GM18867 (cell line): ENCODE measurements around the gene TMEM116.
"Not testable (repeated sequence)": the region's sequence is repeated elsewhere in the genome, so short reads cannot be mapped to it uniquely, and the experiment has no call there.

ENCODE experiments used
- ATAC-seq: cut with Tn5 transposase; IDR thresholded peaks from one replicate; pipeline ENCODE4 v1.9.1; 2021; ENCODE audit warnings: mild to moderate bottlenecking, moderate library complexity; ENCODE audit not compliant: unreplicated experiment

Gene TMEM116

DNA sequence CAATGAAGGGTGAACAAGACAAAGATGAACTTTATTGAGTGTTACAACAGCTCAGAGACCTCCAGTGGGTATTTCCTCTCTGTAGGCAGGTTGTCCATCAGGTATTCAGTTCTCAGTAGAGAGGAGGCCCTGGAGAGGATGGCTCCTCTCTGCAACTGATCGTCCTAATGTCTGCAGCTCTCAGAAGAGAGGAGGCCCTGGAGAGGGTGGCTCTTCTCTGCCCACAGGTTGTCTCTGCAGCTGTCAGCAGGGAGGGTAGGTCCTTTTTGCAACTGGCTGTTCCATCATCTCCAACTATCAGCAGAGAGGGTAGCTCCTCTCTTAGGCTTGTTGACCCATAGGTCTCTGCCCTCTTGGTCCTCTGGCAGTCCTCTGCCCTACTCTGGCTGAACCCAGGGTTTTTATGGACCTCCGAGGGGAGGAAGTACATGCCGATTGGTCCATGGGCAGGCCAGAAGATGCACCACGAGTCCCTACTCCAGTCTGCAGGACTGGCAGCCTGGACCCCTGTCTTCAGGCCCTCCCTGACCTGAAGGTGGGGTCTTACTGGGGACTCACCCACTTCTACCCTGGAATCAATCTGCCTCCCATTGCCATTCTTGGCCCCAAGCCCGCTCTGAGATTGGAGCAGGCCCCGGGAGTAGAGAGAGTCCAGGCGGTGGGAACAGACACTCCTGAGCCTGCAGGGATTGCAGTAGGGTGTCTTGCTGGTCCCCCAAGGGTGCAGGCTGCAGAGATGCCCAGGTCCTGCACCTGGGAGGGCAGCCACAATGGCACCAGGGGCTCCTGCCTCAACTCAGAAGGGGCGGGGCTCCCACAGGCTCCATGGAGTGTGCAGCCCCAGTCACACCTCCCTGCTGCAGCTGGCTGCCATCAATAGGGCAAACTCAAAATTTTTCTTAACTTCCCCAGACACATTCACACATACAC, 2.3 kb downstream of the TMEM116 start:
- no peak for ATAC-seq

DNA sequence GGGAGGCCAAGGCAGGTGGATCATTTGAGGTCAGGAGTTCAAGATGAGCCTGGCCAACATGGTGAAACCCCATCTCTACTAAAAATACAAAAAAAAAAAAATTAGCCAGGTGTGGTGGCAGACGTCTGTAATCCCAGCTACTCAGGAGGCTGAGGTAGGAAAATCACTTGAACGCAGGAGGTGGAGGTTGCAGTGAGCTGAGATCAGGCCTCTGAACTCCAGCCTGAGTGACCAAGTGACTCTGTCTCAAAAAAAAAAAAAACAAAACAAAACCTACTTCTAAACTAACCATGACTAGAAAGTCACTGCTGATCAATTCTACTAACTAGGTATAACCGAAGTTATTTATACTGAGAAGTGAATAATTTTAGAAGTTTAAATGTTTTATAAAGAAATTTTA, 3.4 kb downstream of the TMEM116 start:
- not testable (repeated sequence) for ATAC-seq

GRCh38 chr12:112008918-112009317, 4.0 kb downstream of the TMEM116 start:
- no peak for ATAC-seq

GRCh38 chr12:112007945-112008344, 5.0 kb downstream of the TMEM116 start:
- ATAC-seq, result no peak

DNA sequence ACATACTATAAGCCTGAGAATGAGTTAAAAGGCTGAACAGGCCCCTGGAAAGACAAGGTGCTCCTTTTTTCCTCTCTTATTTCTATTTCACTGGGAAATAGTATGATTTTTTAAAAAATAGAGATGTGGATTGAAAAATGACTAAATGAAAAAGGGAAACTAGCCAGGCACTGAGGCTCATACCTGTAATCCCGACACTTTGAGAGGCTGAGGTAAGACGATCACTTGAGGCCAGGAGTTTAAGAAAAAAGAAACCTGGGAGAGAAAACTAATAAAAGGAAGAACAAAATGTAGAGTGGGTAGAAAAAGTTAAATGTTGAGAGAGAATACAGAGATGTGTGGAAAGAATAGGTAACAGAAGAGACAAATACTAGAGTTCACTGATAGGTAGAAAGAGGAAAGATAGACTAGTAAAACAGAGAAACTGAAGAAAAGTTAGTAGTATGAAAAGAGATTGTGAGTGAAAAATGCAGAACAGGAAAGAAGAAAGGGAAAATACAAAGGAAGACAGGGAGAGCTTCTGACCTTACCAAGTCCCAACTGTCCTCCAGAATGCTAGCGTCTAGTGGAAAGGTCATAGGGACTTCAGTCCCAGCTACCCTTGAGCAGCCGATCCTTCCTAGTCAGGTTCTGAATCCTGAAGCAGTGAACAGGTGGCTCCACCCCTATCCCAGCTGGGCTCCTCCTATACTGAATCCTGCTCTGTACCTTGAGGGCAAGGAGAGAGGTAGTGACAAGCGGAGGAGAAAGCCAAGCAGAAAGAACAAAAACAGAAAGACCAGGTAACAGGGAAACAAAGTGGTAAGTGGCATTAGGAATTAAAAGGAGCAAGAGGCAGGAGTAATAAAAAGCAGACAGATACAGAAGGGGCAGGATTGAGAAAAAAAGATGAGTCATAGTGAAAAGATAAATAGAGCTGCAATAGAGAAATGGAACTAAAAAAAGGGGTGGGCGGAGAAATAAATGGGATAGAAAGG, 7.3 kb downstream of the TMEM116 start:
- no peak for ATAC-seq

DNA sequence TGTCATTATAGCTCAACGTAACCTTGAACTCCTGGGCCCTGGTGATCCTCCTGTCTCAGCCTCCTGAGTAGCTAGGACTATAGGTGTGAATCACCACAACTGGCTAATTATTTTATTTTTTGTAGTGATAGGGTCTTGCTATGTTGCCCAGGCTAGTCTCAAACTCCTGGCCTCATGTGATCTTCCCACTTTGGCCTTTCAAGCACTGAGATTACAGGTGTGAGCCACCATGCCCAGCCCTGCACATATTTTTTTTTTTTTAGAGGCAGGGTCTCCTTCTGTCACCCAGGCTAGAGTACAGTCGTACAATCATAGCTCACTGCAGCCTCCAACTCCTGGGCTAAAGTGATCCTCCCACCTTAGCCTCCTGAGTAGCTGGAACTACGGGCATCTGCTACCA, 8.9 kb downstream of the TMEM116 start:
- no peak for ATAC-seq

DNA sequence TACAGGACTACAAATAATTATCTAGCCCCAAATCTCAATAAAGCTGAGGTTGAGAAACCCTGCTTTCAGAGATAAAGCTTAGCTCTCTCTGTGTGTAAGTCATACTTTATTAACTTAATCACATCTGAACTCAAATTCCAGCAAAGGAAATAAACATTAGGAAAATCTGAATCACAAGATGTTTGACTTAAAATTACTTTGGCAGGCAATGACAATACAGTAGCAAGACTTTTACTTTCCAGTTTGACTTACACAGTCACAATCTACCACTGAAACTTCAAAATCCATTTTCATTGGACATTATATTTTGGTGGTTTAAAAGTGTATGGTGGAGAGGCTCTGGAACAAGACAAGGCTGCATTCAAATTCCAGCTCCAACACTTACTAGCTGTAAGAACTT, 11.4 kb downstream of the TMEM116 start:
- no peak for ATAC-seq

DNA sequence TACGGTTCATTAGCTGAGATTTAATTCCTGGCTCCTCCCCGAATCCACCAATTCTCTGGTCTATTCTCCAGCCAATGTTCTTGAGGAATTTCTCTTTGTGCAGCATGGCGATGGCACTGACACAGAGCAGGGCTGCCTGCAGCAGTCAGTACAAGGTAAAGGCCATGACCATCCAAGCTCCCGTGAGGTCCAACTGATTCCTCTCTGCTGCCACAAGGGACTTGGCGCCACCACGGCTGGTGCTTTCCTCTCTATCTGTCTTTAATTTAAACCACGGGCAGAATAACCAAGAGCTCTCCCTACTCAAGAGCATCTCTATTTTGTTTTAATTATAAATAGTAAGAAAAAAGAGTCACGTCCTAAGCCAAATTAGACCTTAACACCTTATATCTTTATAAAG, 12.1 kb downstream of the TMEM116 start:
- ATAC-seq, result no peak

GRCh38 chr12:111999129-111999528, 13.8 kb downstream of the TMEM116 start:
- not testable (repeated sequence) for ATAC-seq

- ATAC-seq, result no peak
These were observed 14.9 kb downstream of the TMEM116 start for GRCh38 chr12:111998015-111998414.

- ATAC-seq, result no peak
These were observed 15.7 kb downstream of the TMEM116 start for GRCh38 chr12:111997300-111997699.

DNA sequence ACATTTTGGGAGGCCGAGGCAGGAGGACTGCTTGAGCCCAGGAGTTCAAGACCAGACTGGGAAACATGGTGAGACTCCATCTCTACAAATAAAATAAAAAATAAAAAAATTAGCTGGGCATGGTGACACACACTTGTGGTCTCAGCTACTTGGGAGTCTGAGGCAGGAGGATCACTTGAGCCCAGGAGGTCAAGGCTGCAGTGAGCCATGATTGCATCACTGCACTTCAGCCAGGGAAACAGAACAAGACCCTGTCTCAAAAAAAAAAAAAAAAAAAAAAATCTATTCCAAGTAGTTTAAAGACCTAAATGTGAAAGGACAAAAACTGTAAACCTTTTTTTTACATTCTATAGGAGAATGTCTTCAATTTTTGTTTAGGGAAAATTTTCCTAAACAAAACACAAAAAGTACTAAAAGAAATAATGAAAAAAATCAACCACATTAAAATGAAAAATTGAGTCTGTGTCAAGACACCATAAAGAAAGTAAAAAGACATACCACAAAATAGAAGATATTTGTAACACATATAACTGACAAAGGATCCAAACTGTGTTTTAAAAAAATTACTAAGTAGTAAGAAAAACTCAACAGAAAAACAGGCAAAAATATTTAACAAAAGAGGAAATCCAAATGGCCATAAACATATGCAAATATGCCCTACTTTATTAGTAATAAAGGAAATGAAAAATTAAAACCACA, 17.0 kb downstream of the TMEM116 start:
- no peak for ATAC-seq

DNA sequence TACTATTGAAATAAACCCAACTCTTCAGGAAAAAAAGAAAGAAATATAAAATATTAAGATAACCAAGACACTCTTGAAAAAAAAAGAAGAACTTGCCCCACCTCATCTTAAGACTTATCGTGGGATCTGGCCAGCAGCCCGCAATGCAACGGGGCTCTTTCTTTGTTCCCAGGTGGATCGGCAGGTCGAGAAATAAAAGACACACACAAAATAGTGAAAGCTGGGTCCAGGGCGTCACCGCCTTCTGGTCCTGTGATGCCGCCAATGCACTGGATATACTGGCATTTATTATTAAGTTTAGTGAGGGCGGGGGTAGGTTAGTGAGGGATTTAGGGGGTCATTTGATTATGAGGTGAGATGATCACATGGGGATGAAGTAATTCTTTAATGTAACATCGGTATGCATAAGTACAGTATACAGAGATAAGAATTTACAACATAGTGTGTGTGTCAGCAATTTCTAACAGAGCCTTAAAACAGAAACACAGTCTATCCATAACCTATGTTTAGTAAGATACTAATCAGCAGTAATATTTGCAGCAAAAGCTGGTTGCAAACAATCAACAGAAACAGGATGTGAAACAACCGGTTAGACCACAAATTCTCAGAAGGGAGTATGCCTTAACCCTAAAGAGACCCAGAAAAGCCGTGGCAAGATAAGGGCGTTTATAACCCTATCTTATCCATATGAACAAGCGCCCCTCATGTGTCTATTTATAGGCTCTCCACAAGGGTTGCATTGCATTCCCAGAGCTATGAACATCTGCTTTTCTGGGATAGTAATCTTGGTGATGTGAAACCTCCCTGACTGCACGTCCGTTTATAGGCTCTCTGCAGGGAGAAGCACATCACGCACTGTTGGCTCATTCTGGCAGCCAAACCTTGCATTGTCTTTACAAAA, 18.5 kb downstream of the TMEM116 start:
- not testable (repeated sequence) for ATAC-seq

DNA sequence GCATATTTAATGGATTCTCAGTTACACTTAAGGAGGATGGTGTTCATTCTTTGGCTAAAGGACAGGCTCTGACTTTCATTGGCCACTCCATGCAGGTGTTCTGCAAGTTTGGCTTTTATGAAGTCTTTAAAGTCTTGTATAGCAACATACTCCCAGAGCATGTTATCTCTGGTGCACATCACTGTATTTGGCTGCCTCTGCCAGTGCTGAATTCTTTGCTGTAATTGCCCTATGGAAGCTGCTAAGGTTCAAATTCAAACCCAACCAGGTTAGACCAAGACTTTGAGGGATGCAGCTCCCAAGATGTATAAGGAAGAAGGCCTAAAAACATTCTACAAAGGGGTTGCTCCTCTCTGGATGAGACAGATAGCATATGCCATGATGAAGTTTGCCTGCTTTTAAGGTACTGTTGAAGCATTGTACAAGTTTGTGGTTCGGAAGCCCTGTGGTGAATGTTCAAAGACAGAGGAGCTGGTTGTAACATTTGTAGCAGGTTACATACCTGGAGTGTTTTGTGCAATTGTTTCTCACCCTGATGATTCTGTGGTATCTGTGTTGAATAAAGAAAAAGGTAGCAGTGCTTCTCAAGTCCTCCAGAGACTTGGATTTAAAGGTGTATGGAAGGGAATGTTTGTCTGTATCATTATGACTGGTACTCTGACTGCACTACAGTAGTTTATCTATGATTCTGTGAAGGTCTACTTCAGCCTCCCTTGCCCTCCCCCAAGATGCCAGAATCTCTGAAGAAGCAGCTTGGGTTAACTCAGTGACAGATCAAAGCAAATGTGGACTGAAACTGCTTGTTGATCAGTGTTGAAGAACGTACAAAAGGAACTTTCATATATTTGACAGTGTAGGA, 19.4 kb downstream of the TMEM116 start:
- ATAC-seq, result no peak

GRCh38 chr12:111992464-111992863, 20.5 kb downstream of the TMEM116 start:
- ATAC-seq, result no peak

DNA sequence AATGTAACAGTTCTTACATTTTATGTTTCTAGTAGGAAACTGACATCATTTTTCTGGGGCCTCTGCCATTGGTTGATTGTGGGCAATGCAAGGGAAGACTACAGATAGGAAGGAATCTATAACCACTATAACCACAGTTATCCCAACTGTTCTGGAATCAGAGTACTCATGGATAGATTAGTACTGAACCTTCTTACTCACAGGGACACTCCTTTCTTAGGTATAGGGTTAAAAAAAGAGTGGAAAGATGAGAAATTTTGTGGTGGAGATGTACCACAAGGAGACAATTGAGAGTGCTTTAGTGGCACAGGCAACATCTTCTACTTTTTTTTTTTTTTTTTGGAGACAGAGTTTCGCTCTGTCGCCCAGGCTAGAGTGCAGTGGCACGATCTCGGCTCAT, 21.0 kb downstream of the TMEM116 start:
- no peak for ATAC-seq

DNA sequence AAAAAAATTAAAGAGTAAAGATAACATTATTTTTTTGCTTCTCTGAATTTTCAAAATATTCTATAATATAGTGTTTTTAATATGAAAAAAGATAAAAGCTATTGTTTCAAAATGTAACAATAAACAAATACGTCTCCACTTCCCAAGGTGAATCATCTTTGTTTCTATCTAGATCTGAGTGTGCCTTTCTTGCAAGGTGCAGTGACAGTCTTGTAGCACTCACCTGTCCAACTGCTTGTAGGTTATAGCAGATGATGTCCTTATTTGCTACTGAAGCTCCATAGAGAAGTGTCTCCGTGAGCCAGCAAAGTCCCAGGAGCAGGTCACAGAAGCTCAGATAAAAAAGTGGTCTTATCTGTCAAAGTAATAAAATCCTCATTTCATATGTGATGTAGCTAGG, 21.4 kb downstream of the TMEM116 start:
- no peak for ATAC-seq

DNA sequence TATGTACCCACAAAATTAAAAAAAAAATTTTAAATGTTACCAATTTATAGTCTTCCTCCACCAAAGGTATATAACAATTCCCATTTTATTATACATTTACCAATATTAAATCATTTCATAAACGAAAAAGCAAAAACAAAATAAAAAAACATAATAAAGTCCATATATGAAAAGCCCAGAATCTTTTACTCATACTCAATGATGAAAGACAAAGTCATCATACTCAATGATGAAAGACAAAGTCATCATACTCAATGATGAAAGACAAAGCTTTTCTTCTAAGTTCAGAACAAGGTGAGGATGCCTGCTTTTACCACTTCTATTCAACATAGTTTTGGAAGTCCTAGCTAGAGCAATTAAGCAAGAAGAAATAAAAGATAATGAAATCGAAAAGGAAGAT, 28.1 kb downstream of the TMEM116 start:
- ATAC-seq, result no peak

DNA sequence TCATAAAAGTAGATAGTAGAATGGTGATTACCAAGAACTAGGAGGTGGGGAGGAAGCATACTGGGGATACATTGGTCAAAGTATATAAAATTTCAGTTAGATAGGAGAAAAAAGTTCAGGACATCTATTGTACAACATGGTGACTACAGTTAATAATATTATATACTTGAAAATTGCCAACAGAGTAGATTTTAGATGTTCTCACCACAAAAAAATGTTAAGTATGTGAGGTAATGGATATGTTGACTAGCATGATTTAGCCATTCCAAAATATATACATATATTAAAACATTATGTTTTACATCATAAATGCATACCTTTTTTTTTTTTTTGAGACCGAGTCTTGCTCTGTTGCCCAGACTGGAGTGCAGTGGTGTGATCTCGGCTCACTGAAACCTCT, 31.0 kb downstream of the TMEM116 start:
- ATAC-seq, result no peak
